Measurements from ENCODE around the gene CACNA2D1. TPM values are rescaled to one million over a fixed set of nuclear protein-coding genes. Genes with fewer than 3 reads are reported as not detected.

The CACNA2D1 gene
- total RNA-seq, 1 experiment from 2014 or later = 9.8 TPM

- DNase-seq (ENCODE audit: low read depth, low spot score) = no peak
- H3K36me3 ChIP-seq (ENCODE audit: control insufficient read depth, insufficient read depth, low read length) = no peaks in the 10 kb centered on the region
- no peak for ATAC-seq
- intact Hi-C loops (cut with micrococcal nuclease; ENCODE audit: unreplicated experiment) = no loop called here
- ChIA-PET POLR2A (no interaction called here), CTCF (no interaction called here)
- TF ChIP-seq SIN3A (IDR thresholded peaks at IDR 0.05; ENCODE audit: borderline replicate concordance, insufficient read depth, low read depth, low read length) = no peak
- TF ChIP-seq CTCF (IDR thresholded peaks at IDR 0.05) = no peak
- no peak for TF ChIP-seq POLR2AphosphoS5 (IDR thresholded peaks at IDR 0.05; ENCODE audit: low read depth, low read length)
- no peak for TF ChIP-seq TCF7L2 (IDR thresholded peaks at IDR 0.05; ENCODE audit: low read depth, low read length)
- TF ChIP-seq REST (IDR thresholded peaks at IDR 0.05; ENCODE audit: insufficient read depth in 1 of 2, low read depth in 2 of 2, low read length in 1 of 2) = no peak
- BruUV-seq (replicated peaks) = no TSS peak
- in situ Hi-C loops (cut with HindIII; ENCODE audit: low pct_unique_long_range_greater_than_20kb, low sequenced_read_pairs) = no loop called here
- H3K9me3 ChIP-seq (ENCODE audit: control insufficient read depth, insufficient read depth, low read depth, low read length) = no peaks in the 10 kb centered on the region
- no peaks in the 10 kb centered on the region for H3K4me1 ChIP-seq (ENCODE audit: control insufficient read depth, insufficient read depth, low read length)
- H3K4me3 ChIP-seq (ENCODE audit: low read depth in 2 of 2, low read length in 2 of 2) = no peak overlapping the region
- no peaks in the 10 kb centered on the region for H3K27me3 ChIP-seq (ENCODE audit: control insufficient read depth, insufficient read depth, low read length)
- no peak overlapping the region for H3K27ac ChIP-seq (ENCODE audit: low read length)
These were observed 517.4 kb downstream of the CACNA2D1 start for GRCh38 chr7:81926154-81926553.

- ChIA-PET POLR2A (no interaction called here), CTCF (no interaction called here)
- TF ChIP-seq SIN3A (IDR thresholded peaks at IDR 0.05; ENCODE audit: borderline replicate concordance, insufficient read depth, low read depth, low read length) (no peak), REST (IDR thresholded peaks at IDR 0.05; ENCODE audit: insufficient read depth in 1 of 2, low read depth in 2 of 2, low read length in 1 of 2) (no peak), POLR2AphosphoS5 (IDR thresholded peaks at IDR 0.05; ENCODE audit: low read depth, low read length) (no peak)
- H3K36me3 ChIP-seq (ENCODE audit: control insufficient read depth, insufficient read depth, low read length) = no peaks in the 10 kb centered on the region
- no peaks in the 10 kb centered on the region for H3K27me3 ChIP-seq (ENCODE audit: control insufficient read depth, insufficient read depth, low read length)
- no peak for DNase-seq (ENCODE audit: low read depth, low spot score)
- BruUV-seq (replicated peaks) = no TSS peak
- no peaks in the 10 kb centered on the region for H3K9me3 ChIP-seq (ENCODE audit: control insufficient read depth, insufficient read depth, low read depth, low read length)
- intact Hi-C loops (cut with micrococcal nuclease; ENCODE audit: unreplicated experiment) (no loop called here), in situ Hi-C loops (cut with HindIII; ENCODE audit: low pct_unique_long_range_greater_than_20kb, low sequenced_read_pairs) (no loop called here)
- H3K27ac ChIP-seq (ENCODE audit: low read length) = no peak overlapping the region
- no peak overlapping the region for H3K4me3 ChIP-seq (ENCODE audit: low read depth in 2 of 2, low read length in 2 of 2)
- no peak for ATAC-seq
- no peaks in the 10 kb centered on the region for H3K4me1 ChIP-seq (ENCODE audit: control insufficient read depth, insufficient read depth, low read length)
These were observed 518.0 kb downstream of the CACNA2D1 start for GRCh38 chr7:81925530-81925929.
